Fibroblast of lung (primary cell): ENCODE measurements around the gene CTDSP1.

ENCODE experiments used
- CTCF ChIP-seq, 2 donors: IDR thresholded peaks in 1 of 2; conservative IDR thresholded peaks in 1 of 2; 1 replicate in 1 of 2; 2 replicates in 1 of 2; pipeline ENCODE4 v1.5.1; 2011 to 2012; ENCODE audit warnings: low read length in 2 of 2, control low read depth in 1 of 2, inconsistent platforms in 1 of 2, low read depth in 1 of 2, mild to moderate bottlenecking in 1 of 2
- EZH2 ChIP-seq: IDR thresholded peaks from 2 replicates; pipeline ENCODE4 v1.5.1; 2012; ENCODE audit warnings: low read length, control low read depth, mild to moderate bottlenecking; ENCODE audit errors: missing control alignments

- no peak for TF ChIP-seq CTCF (conservative IDR thresholded peaks at IDR 0.05 in 1 of 2, IDR thresholded peaks at IDR 0.05 in 1 of 2; ENCODE audit: low read depth in 1 of 2, low read length in 2 of 2)
- TF ChIP-seq EZH2, result no peak
These were observed 4.6 kb upstream of the CTDSP1 start for GRCh38 chr2:218395090-218395444.
